A549 (cell line): ENCODE data around the gene ZNF750. TPM values are rescaled to one million over a fixed set of nuclear protein-coding genes. Genes with fewer than 3 reads are reported as not detected.

Experiments used
- ATAC-seq, 2 experiments: fragments of 200-7000 bp in 1 of 2; fragments of >200 bp in 1 of 2; cut with Nextera tagmentation in 1 of 2; cut with Tn5 transposase in 1 of 2; 3 replicates each; pipeline versions ENCODE4 v1.8.0 to v1.9.1; 2018 to 2020; ENCODE audit warnings: mild to moderate bottlenecking in 1 of 2, moderate library complexity in 1 of 2
- CTCF ChIA-PET: fragments of 300-600 bp; sonication (Branson Sonifier 250); formaldehyde crosslinking; extraction: SDS; loops from one replicate; lab custom pipeline; 2021; ENCODE audit warnings: antibody characterized with exemption, inconsistent platforms; lab: Yijun Ruan, JAX
- POLR2A ChIA-PET: fragments of 350-600 bp; formaldehyde crosslinking; extraction: SDS; loops from one replicate; lab custom pipeline; 2021; ENCODE audit warnings: antibody characterized with exemption, inconsistent platforms; lab: Yijun Ruan, JAX
- DNase-seq, 2 experiments: peaks; one replicate each; pipeline versions ENCODE4 v3.0.0 to v3.0.0-alpha.2; 2011 to 2016; ENCODE audit warnings: low read depth in 1 of 2, low spot score in 1 of 2
- FAIRE-seq: peaks from 2 replicates; lab custom pipeline; 2011; peaks lifted over from hg19 to GRCh38; lab: Jason Lieb, UNC
- H3K27ac ChIP-seq, 2 experiments: fragments of >200 bp; sonication (Bioruptor Twin); formaldehyde crosslinking; 3 replicates each; pipeline ENCODE4 v1.5.1; 2016 to 2017
- H3K4me1 ChIP-seq: fragments of >200 bp; sonication (Bioruptor Twin); formaldehyde crosslinking; 3 replicates; pipeline ENCODE4 v1.6.1; 2016
- H3K4me2 ChIP-seq: fragments of >200 bp; sonication (Bioruptor Twin); formaldehyde crosslinking; 3 replicates; pipeline ENCODE4 v1.6.1; 2016
- H3K4me3 ChIP-seq: fragments of >200 bp; sonication (Bioruptor Twin); formaldehyde crosslinking; 3 replicates; pipeline ENCODE4 v1.5.1; 2016
- H3K9me3 ChIP-seq: fragments of >200 bp; sonication (Bioruptor Twin); formaldehyde crosslinking; 3 replicates; pipeline ENCODE4 v1.6.1; 2016
- CBX2 ChIP-seq: fragments of 200-600 bp; sonication (generic); IDR thresholded peaks from 2 replicates; pipeline ENCODE4 v1.6.1; 2016; ENCODE audit warnings: low read depth, mild to moderate bottlenecking, borderline replicate concordance
- CBX8 ChIP-seq: fragments of 200-600 bp; sonication (generic); IDR thresholded peaks from 2 replicates; pipeline ENCODE4 v1.6.1; 2016
- CEBPB ChIP-seq, 2 experiments: fragments of >200 bp in 1 of 2; sonication (Bioruptor Twin) in 1 of 2; formaldehyde crosslinking in 1 of 2; IDR thresholded peaks; 2 replicates each; pipeline ENCODE4 v1.6.1; 2012 to 2016
- CHD4 ChIP-seq: fragments of 200-600 bp; sonication (generic); IDR thresholded peaks from 2 replicates; pipeline ENCODE4 v1.6.1; 2016; ENCODE audit warnings: antibody characterized with exemption, mild to moderate bottlenecking, borderline replicate concordance
- E2F6 ChIP-seq: IDR thresholded peaks from 2 replicates; pipeline ENCODE4 v1.6.1; 2012; ENCODE audit warnings: low read depth, borderline replicate concordance
- EHMT2 ChIP-seq: fragments of 200-600 bp; sonication (generic); IDR thresholded peaks from 2 replicates; pipeline ENCODE4 v1.6.1; 2016; ENCODE audit warnings: antibody characterized with exemption, low read depth, mild to moderate bottlenecking, moderate library complexity
- FOSL2 ChIP-seq, 2 experiments: fragments of 450-650 bp in 1 of 2; fragments of >200 bp in 1 of 2; sonication (Bioruptor Twin) in 1 of 2; formaldehyde crosslinking; IDR thresholded peaks; 2 replicates each; pipeline versions ENCODE4 v1.5.0 to v1.6.1; 2016 to 2020; ENCODE audit warnings: mild to moderate bottlenecking in 1 of 2, moderate library complexity in 1 of 2
- FOXS1 ChIP-seq: fragments of 250-450 bp; sonication (Bioruptor Pico); IDR thresholded peaks from 2 replicates; pipeline ENCODE4 v1.5.0; 2020; ENCODE audit warnings: mild to moderate bottlenecking, moderate library complexity
- GATA3 ChIP-seq: IDR thresholded peaks from 2 replicates; pipeline ENCODE4 v1.6.1; 2012; ENCODE audit warnings: borderline replicate concordance
- HOXA7 ChIP-seq: fragments of 250-450 bp; sonication (Bioruptor Pico); IDR thresholded peaks from 2 replicates; pipeline ENCODE4 v1.5.0; 2020; ENCODE audit warnings: mild to moderate bottlenecking, moderate library complexity
- HOXB13 ChIP-seq: fragments of 250-450 bp; sonication (Bioruptor Pico); IDR thresholded peaks from 2 replicates; pipeline ENCODE4 v1.5.0; 2020; ENCODE audit warnings: low read depth, mild to moderate bottlenecking, moderate library complexity
- HOXB5 ChIP-seq: fragments of 250-450 bp; sonication (Bioruptor Pico); IDR thresholded peaks from 2 replicates; pipeline ENCODE4 v1.5.0; 2020; ENCODE audit warnings: mild to moderate bottlenecking, moderate library complexity
- JUN ChIP-seq, 2 experiments: fragments of >200 bp; sonication (Bioruptor Twin); formaldehyde crosslinking; IDR thresholded peaks; 2 replicates in 1 of 2; 3 replicates in 1 of 2; pipeline ENCODE4 v1.6.1; 2016 to 2017
- KDM1A ChIP-seq: fragments of 200-600 bp; sonication (generic); IDR thresholded peaks from 2 replicates; pipeline ENCODE4 v1.6.1; 2016; ENCODE audit warnings: low read depth, mild to moderate bottlenecking
- MAX ChIP-seq: IDR thresholded peaks from 2 replicates; pipeline ENCODE4 v1.6.1; 2012
- MAZ ChIP-seq: fragments of 150-350 bp; IDR thresholded peaks from 2 replicates; pipeline ENCODE4 v1.6.1; 2014; ENCODE audit warnings: antibody characterized with exemption, low read depth, low read length, borderline replicate concordance
- MYC ChIP-seq: IDR thresholded peaks from 2 replicates; pipeline ENCODE4 v1.6.1; 2012; ENCODE audit warnings: mild to moderate bottlenecking, inconsistent platforms, low read length, improper control_type of control experiment, borderline replicate concordance
- NFE2L2 ChIP-seq: fragments of 150-350 bp; conservative IDR thresholded peaks from 2 replicates; pipeline ENCODE4 v1.6.1; 2014; ENCODE audit warnings: low read length
- NPAS2 ChIP-seq: fragments of 250-450 bp; sonication (Bioruptor Pico); IDR thresholded peaks from 2 replicates; pipeline ENCODE4 v1.8.0; 2022; ENCODE audit warnings: mild to moderate bottlenecking, moderate library complexity, borderline replicate concordance
- POLR2AphosphoS2 ChIP-seq: conservative IDR thresholded peaks from 2 replicates; pipeline ENCODE4 v1.6.1; 2012; ENCODE audit warnings: low read length, improper control_type of control experiment, inconsistent platforms
- RAD21 ChIP-seq, 2 experiments: fragments of >200 bp in 1 of 2; sonication (Bioruptor Twin) in 1 of 2; formaldehyde crosslinking in 1 of 2; IDR thresholded peaks in 1 of 2; conservative IDR thresholded peaks in 1 of 2; 2 replicates in 1 of 2; 3 replicates in 1 of 2; pipeline ENCODE4 v1.6.1; 2012 to 2018; ENCODE audit warnings: inconsistent platforms in 1 of 2
- REST ChIP-seq: fragments of 200-600 bp; sonication (generic); IDR thresholded peaks from 2 replicates; pipeline ENCODE4 v1.6.1; 2016; ENCODE audit warnings: antibody characterized with exemption, mild to moderate bottlenecking, moderate library complexity
- RFX5 ChIP-seq: fragments of 450-650 bp; IDR thresholded peaks from 2 replicates; pipeline ENCODE4 v1.7.1; 2014; ENCODE audit warnings: antibody characterized with exemption, mild to moderate bottlenecking, moderate library complexity
- TFCP2L1 ChIP-seq: fragments of 250-450 bp; sonication (Bioruptor Pico); IDR thresholded peaks from 2 replicates; pipeline ENCODE4 v1.5.0; 2021; ENCODE audit warnings: mild to moderate bottlenecking
- USF2 ChIP-seq: fragments of 450-650 bp; IDR thresholded peaks from 2 replicates; pipeline ENCODE4 v1.6.1; 2014; ENCODE audit warnings: antibody characterized with exemption
- WGBS: methylation state at CpG from one replicate; pipeline ENCODE4 v1.1.6; 2017; ENCODE audit errors: missing lambda C conversion rate; 5-methylcytosine and 5-hydroxymethylcytosine counted together
- polyA minus RNA-seq: library from RNA; depleted of rRNA, polyadenylated mRNA; stranded (reverse); fragments of >200 nt; gene quantifications from 2 replicates; pipeline ENCODE4 v1.2.3, GENCODE V29; 2011; rRNA and poly(A)+ RNA removed
- polyA plus RNA-seq, 4 experiments: library from polyadenylated mRNA; depleted of rRNA in 3 of 4; stranded (reverse); fragments of >200 nt; fragmentation: RNase III in 1 of 4; extraction: RNeasy Plus Mini Kit Qiagen cat#74134 plus additional on column Dnase treatment in 1 of 4; gene quantifications; 2 replicates in 3 of 4; 3 replicates in 1 of 4; pipeline ENCODE4 v1.2.3, GENCODE V29; 2011 to 2017

ZNF750 gene
- not detected in 2 replicates for polyA plus RNA-seq (2011; rRNA removed)
- polyA plus RNA-seq (2012; cell fraction: cytosol; rRNA removed), result not detected in 2 replicates
- polyA plus RNA-seq (2012; cell fraction: nucleus; rRNA removed), result not detected in 2 replicates
- polyA plus RNA-seq (2017; fragmentation: RNase III; extraction: RNeasy Plus Mini Kit Qiagen cat#74134 plus additional on column Dnase treatment), result not detected in 3 replicates
- not detected in 2 replicates for polyA minus RNA-seq

- no peaks in the 10 kb centered on the region for H3K9me3 ChIP-seq
- WGBS, result 93% methylated on average over 25 of the region's 25 CpGs
- H3K4me1 ChIP-seq, result no peaks in the 10 kb centered on the region
- H3K4me3 ChIP-seq, result no peak within 1 kb of the TSS
- TF ChIP-seq CEBPB (IDR thresholded peaks at IDR 0.05) (no peak), FOXS1 (no peak), CBX2 (no peak), POLR2AphosphoS2 (no peak), HOXB5 (no peak)
- no peak for ATAC-seq
- FAIRE-seq, result no peak
- no peak within 1 kb of the TSS for H3K27ac ChIP-seq
- DNase-seq, result no peak
- POLR2A ChIA-PET, result no interaction called here
- no peak within 1 kb of the TSS for H3K4me2 ChIP-seq
- CTCF ChIA-PET, result interaction anchor here (0.9 to 1.1 kb wide), 2 partner anchors 8 to 17 kb away, joined by 3 to 6 read pairs; no protein-coding TSS in a partner anchor
Measured at GRCh38 chr17:82839617-82840292, at the start of gene ZNF750. ZNF750 (minus strand) TSS chr17:82840022; CDS start chr17:82832454, 7,568 bp downstream.

- no peak overlapping the region for H3K27ac ChIP-seq
- POLR2A ChIA-PET, result no interaction called here
- WGBS, result 93% methylated on average over 29 of the region's 30 CpGs
- no peaks in the 10 kb centered on the region for H3K4me1 ChIP-seq
- no peak overlapping the region for H3K4me3 ChIP-seq
- no peak for ATAC-seq
- FAIRE-seq, result no peak
- no peaks in the 10 kb centered on the region for H3K9me3 ChIP-seq
- TF ChIP-seq CHD4 (no peak), NFE2L2 (no peak), FOSL2 (IDR thresholded peaks at IDR 0.05) (no peak), FOSL2 (CRISPR knock-in tag; IDR thresholded peaks at IDR 0.05) (no peak), MYC (no peak), MAZ (no peak), TFCP2L1 (CRISPR knock-in tag) (no peak), KDM1A (no peak), HOXB5 (no peak), RAD21 (conservative IDR thresholded peaks at IDR 0.05 in 1 of 2, IDR thresholded peaks at IDR 0.05 in 1 of 2) (no peak), EHMT2 (no peak), GATA3 (no peak), CBX8 (no peak), JUN (IDR thresholded peaks at IDR 0.05) (no peak), HOXB13 (CRISPR knock-in tag) (no peak)
- CTCF ChIA-PET, result interaction anchor here (0.8 to 1.3 kb wide), 3 partner anchors 10 to 44 kb away, joined by 3 to 4 read pairs (median 3); no protein-coding TSS in a partner anchor
- no peak for DNase-seq
- no peak overlapping the region for H3K4me2 ChIP-seq
Measured at GRCh38 chr17:82888583-82889495, 49.0 kb upstream of the ZNF750 start.

- 92% methylated on average over 27 of the region's 27 CpGs for WGBS
- TF ChIP-seq E2F6 (no peak), NPAS2 (CRISPR knock-in tag) (no peak), KDM1A (no peak), USF2 (no peak), NFE2L2 (no peak), MAX (no peak), RFX5 (no peak), HOXA7 (CRISPR knock-in tag) (no peak), REST (no peak)
Measured at GRCh38 chr17:82887255-82888164, 47.7 kb upstream of the ZNF750 start.

More at GRCh38 chr17:82887255-82888164, 47.7 kb upstream of the ZNF750 start:
- Histone ChIP-seq H3K4me3 (no peak overlapping the region), H3K27ac (no peak overlapping the region), H3K9me3 (no peaks in the 10 kb centered on the region), H3K4me1 (no peaks in the 10 kb centered on the region), H3K4me2 (no peak overlapping the region)
- ATAC-seq (no peak), FAIRE-seq (no peak), DNase-seq (no peak)
- POLR2A ChIA-PET, result no interaction called here
- CTCF ChIA-PET, result no interaction called here
